K562 (cell line): ENCODE results near the gene POLR2H. TPM values are rescaled to one million over a fixed set of nuclear protein-coding genes. Genes with fewer than 3 reads are reported as not detected.

Experiments used
- AFF4 ChIP-seq: sonication (generic); formaldehyde crosslinking; IDR thresholded peaks from 2 replicates; pipeline ENCODE4 v1.8.0; 2023; ENCODE audit warnings: mild to moderate bottlenecking, missing genetic modification reagents
- HDAC3 ChIP-seq: fragments of 450-650 bp; IDR thresholded peaks from 2 replicates; pipeline ENCODE4 v1.6.1; 2018; ENCODE audit warnings: borderline replicate concordance, mild to moderate bottlenecking, moderate library complexity; ENCODE audit not compliant: partially characterized antibody
- HDAC6 ChIP-seq: IDR thresholded peaks from 2 replicates; pipeline ENCODE4 v1.6.1; 2012; ENCODE audit warnings: low read depth, mild to moderate bottlenecking, control low read depth, inconsistent platforms, low read length, moderate library complexity
- MEF2A ChIP-seq: IDR thresholded peaks from 2 replicates; pipeline ENCODE4 v1.6.1; 2011; ENCODE audit warnings: low read depth, mild to moderate bottlenecking, low read length, moderate library complexity; ENCODE audit not compliant: control insufficient read depth
- NBN ChIP-seq: fragments of 450-650 bp; IDR thresholded peaks from 2 replicates; pipeline ENCODE4 v1.6.1; 2016; ENCODE audit warnings: low read depth, mild to moderate bottlenecking
- PKNOX1 ChIP-seq: fragments of 450-650 bp; IDR thresholded peaks from 2 replicates; pipeline ENCODE4 v1.6.1; 2016
- RREB1 ChIP-seq: fragments of 250-450 bp; sonication (Bioruptor Pico); IDR thresholded peaks from 2 replicates; pipeline ENCODE4 v1.4.0; 2020
- SFPQ ChIP-seq: fragments of 200-400 bp; formaldehyde crosslinking; IDR thresholded peaks from 2 replicates; pipeline ENCODE4 v1.6.1; 2017; ENCODE audit warnings: mild to moderate bottlenecking, low read depth, low read length, moderate library complexity
- ZNF165 ChIP-seq: fragments of 250-450 bp; sonication (Bioruptor Pico); IDR thresholded peaks from 2 replicates; pipeline ENCODE4 v1.4.0; 2020; ENCODE audit warnings: borderline replicate concordance
- ZNF239 ChIP-seq: fragments of 250-450 bp; sonication (Bioruptor Pico); IDR thresholded peaks from 2 replicates; pipeline ENCODE4 v1.4.0; 2020; ENCODE audit warnings: mild to moderate bottlenecking
- ZNF639 ChIP-seq, 2 experiments: fragments of 200-800 bp in 1 of 2; sonication (Bioruptor generic) in 1 of 2; sonication (generic) in 1 of 2; formaldehyde crosslinking in 1 of 2; IDR thresholded peaks in 1 of 2; conservative IDR thresholded peaks in 1 of 2; 2 replicates each; pipeline versions ENCODE4 v1.5.0 to v1.6.1; 2016 to 2020; ENCODE audit warnings: missing compliant biosample characterization in 1 of 2, missing genetic modification characterization in 1 of 2, missing genetic modification reagents in 1 of 2
- polyA plus RNA-seq, 8 experiments: library from polyadenylated mRNA; depleted of rRNA in 4 of 8; stranded (reverse) in 5 of 8; unstranded in 3 of 8; fragments of >200 nt; fragmentation: Nextera tagmentation in 2 of 8; fragmentation: Illumina TruSeq in 1 of 8; extraction: Ambion mirVana in 2 of 8; extraction: Trizol in 1 of 8; gene quantifications; 2 replicates each; pipeline versions ENCODE4 v1.2.1 to v1.2.3, GENCODE V29; 2011 to 2014; ENCODE audit warnings: inconsistent platforms in 1 of 8, missing spikeins in 1 of 8
- total RNA-seq, 7 experiments: library from RNA; depleted of rRNA in 6 of 7; stranded (reverse); fragments of >200 nt in 6 of 7; fragmentation: Illumina TruSeq in 2 of 7; extraction: Trizol in 2 of 7; gene quantifications; 2 replicates each; pipeline versions ENCODE4 v1.2.1 to v1.2.3, GENCODE V29; 2011 to 2021; ENCODE audit warnings: low replicate concordance in 1 of 7

Gene POLR2H
- total and polyA plus RNA-seq, 9 of the 15 experiments (the other 6 are each of a cell fraction or from before 2014, with no cell fraction given) = 128 to 512 (median 220) TPM

- TF ChIP-seq AFF4 = no peak
- TF ChIP-seq RREB1 (CRISPR knock-in tag) = peak; percentile 66; the same call in 1 of the 2 replicates
- TF ChIP-seq ZNF639 (CRISPR knock-in tag; conservative IDR thresholded peaks at IDR 0.05 in 1 of 2, IDR thresholded peaks at IDR 0.05 in 1 of 2) = peak in 1 of 2 experiments; percentile 29; a peak in 1 of 4 replicates
- TF ChIP-seq HDAC6 = no peak
- TF ChIP-seq HDAC3 = no peak
- TF ChIP-seq ZNF239 (CRISPR knock-in tag) = no peak
- TF ChIP-seq SFPQ = no peak
- no peak for TF ChIP-seq NBN
- no peak for TF ChIP-seq PKNOX1
- TF ChIP-seq MEF2A = no peak
- no peak for TF ChIP-seq ZNF165
These were observed 590 bp downstream of the POLR2H start (continued) for GRCh38 chr3:184361932-184362667.
